ENCODE results near the gene MRPL54. TPM values are rescaled to one million over a fixed set of nuclear protein-coding genes. Genes with fewer than 3 reads are reported as not detected.

The MRPL54 gene
- total and polyA plus RNA-seq, 9 donors, result 14.5 to 113 (median 64.4) TPM

- Histone ChIP-seq H3K36me3 (no peaks in the 10 kb centered on the region), H3K4me3 (no peak overlapping the region), H3K27me3 (no peaks in the 10 kb centered on the region), H3K9me3 (no peaks in the 10 kb centered on the region), H3K4me1 (ENCODE audit: insufficient read depth) (peaks cover 5% of the 10 kb centered on the region), H3K27ac (no peak overlapping the region)
- no peak for TF ChIP-seq EP300 (IDR thresholded peaks at IDR 0.05)
- TF ChIP-seq CTCF (IDR thresholded peaks at IDR 0.05), result no peak
- no peak for TF ChIP-seq POLR2A (IDR thresholded peaks at IDR 0.05)
- 92 to 94% (median 93%) methylated on average over 7 of the region's 7 CpGs for WGBS, 3 donors
- no peak for DNase-seq
- intact Hi-C loops (cut with DNase I), result no loop called here
Measured at GRCh38 chr19:3766520-3766919, 4.0 kb downstream of the MRPL54 start.

- 83 to 84% (median 84%) methylated on average over 23 of the region's 23 CpGs for WGBS, 3 donors
- no peak overlapping the region for H3K4me3 ChIP-seq
Measured at GRCh38 chr19:3767050-3767449, 4.6 kb downstream of the MRPL54 start.

GRCh38 chr19:3768015-3768747, 5.7 kb downstream of the MRPL54 start:
- H3K4me3 ChIP-seq, result no peak overlapping the region
- H3K9me3 ChIP-seq, result no peaks in the 10 kb centered on the region
- no peak overlapping the region for H3K27ac ChIP-seq
- WGBS, 3 donors, result 85 to 87% (median 87%) methylated on average over 24 to 25 of the region's 25 CpGs
- no peaks in the 10 kb centered on the region for H3K36me3 ChIP-seq
- TF ChIP-seq EP300 (IDR thresholded peaks at IDR 0.05), result no peak
- TF ChIP-seq CTCF (IDR thresholded peaks at IDR 0.05), result no peak
- no peak for TF ChIP-seq POLR2A (IDR thresholded peaks at IDR 0.05)
- peaks cover 2% of the 10 kb centered on the region for H3K4me1 ChIP-seq (ENCODE audit: insufficient read depth)
- intact Hi-C loops (cut with DNase I), result no loop called here
- DNase-seq, result no peak
- H3K27me3 ChIP-seq, result no peaks in the 10 kb centered on the region

More at GRCh38 chr19:3767050-3767449, 4.6 kb downstream of the MRPL54 start:
- DNase-seq, result no peak
- Histone ChIP-seq H3K4me1 (ENCODE audit: insufficient read depth) (peaks cover 2% of the 10 kb centered on the region), H3K9me3 (no peaks in the 10 kb centered on the region), H3K27ac (no peak overlapping the region), H3K27me3 (no peaks in the 10 kb centered on the region), H3K36me3 (no peaks in the 10 kb centered on the region)
- intact Hi-C loops (cut with DNase I), result no loop called here
- TF ChIP-seq EP300 (IDR thresholded peaks at IDR 0.05), result no peak
- TF ChIP-seq POLR2A (IDR thresholded peaks at IDR 0.05), result no peak
- TF ChIP-seq CTCF (IDR thresholded peaks at IDR 0.05), result no peak

- intact Hi-C loops (cut with DNase I), result no loop called here
- DNase-seq, result no peak
- Histone ChIP-seq H3K9me3 (no peaks in the 10 kb centered on the region), H3K4me3 (no peak overlapping the region), H3K27ac (no peak overlapping the region), H3K4me1 (ENCODE audit: insufficient read depth) (peaks cover 2% of the 10 kb centered on the region), H3K36me3 (no peaks in the 10 kb centered on the region), H3K27me3 (no peaks in the 10 kb centered on the region)
- no peak for TF ChIP-seq EP300 (IDR thresholded peaks at IDR 0.05)
- TF ChIP-seq POLR2A (IDR thresholded peaks at IDR 0.05), result no peak
- TF ChIP-seq CTCF (IDR thresholded peaks at IDR 0.05), result no peak
- 84 to 92% (median 90%) methylated on average over 7 of the region's 7 CpGs for WGBS, 3 donors
Measured at GRCh38 chr19:3768748-3769099, 6.2 kb downstream of the MRPL54 start.

Measured in ovary (tissue), 9 donors.